HG02885 (cell line): ENCODE results near the gene APRT.

Experiments
- ATAC-seq: cut with Tn5 transposase; IDR thresholded peaks from one replicate; pipeline ENCODE4 v1.9.1; 2021; ENCODE audit warnings: mild to moderate bottlenecking; ENCODE audit not compliant: unreplicated experiment, poor library complexity

Gene APRT

GRCh38 chr16:88809676-88810165, 2.0 kb downstream of the APRT start:
- ATAC-seq, result no peak

GRCh38 chr16:88809068-88809675, 2.6 kb downstream of the APRT start:
- ATAC-seq, result no peak

- ATAC-seq, result no peak
Observed at GRCh38 chr16:88807626-88808453, 3.9 kb downstream of the APRT start.

DNA sequence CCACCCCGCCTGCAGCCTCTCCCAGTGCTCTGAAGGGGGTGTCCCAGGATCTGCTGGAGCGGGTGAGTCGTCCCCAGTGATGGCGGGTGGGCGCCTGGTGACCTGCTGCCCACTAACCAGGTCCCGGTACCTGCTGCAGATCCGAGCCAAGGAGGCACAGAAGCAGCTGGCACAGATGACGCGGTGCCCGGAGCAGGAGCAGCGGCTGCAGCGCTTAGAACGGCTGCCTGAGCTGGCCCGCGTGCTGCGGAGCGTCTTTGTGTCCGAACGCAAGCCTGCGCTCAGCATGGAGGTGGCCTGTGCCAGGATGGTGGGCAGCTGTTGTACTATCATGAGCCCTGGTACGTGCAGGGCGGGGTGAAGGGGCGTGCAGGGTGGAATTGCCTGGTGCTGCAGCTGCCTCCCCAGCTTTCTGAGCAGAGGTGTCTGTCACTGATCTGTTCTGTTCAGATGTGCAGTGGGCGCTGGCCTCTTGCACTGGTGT, 4.5 kb downstream of the APRT start:
- ATAC-seq, result no peak

DNA sequence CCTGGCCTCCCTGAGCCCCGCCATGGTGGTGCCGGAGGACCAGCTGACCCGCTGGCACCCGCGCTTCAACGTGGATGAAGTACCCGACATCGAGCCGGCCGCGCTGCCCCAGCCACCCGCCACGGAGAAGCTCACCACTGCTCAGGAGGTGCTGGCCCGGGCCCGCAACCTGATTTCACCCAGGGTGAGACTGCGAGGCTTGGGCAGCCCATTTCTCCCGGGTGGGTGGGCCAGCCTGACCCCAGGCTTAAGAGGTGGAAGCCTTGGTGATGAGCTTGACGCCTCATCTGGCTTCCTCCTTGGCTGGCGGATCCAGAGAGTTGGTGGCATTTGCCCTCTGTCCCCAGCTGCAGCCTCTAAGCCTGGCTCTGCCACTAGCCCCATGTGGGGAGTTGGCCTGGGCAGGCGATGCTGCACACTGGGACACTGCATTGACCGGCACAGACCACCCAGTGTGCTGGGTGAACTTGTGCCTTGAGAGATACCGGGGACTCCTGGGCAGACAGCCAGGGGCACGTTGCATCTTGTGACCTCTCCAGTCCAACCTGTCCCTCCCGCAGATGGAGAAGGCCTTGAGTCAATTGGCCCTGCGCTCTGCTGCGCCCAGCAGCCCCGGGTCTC, 5.1 kb downstream of the APRT start:
- no peak for ATAC-seq

GRCh38 chr16:88805887-88806393, 5.8 kb downstream of the APRT start:
- ATAC-seq, result no peak

DNA sequence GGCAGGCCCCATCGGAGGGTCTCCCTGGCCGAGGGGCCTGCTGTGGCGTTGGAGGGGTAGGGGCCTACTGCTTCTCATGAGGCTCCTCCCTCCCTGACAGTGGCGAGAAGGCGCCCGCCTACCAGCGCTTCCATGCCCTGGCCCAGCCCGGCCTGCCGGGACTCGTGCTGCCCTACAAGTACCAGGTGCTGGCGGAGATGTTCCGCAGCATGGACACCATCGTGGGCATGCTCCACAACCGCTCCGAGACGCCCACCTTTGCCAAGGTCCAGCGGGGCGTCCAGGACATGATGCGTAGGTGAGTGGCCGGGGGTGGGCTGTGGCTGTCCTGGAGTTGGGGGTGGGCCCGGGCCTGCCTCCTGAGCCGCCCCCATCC, 6.4 kb downstream of the APRT start:
- ATAC-seq, result no peak

- no peak for ATAC-seq
Observed at GRCh38 chr16:88804552-88805339, 7.0 kb downstream of the APRT start.

DNA sequence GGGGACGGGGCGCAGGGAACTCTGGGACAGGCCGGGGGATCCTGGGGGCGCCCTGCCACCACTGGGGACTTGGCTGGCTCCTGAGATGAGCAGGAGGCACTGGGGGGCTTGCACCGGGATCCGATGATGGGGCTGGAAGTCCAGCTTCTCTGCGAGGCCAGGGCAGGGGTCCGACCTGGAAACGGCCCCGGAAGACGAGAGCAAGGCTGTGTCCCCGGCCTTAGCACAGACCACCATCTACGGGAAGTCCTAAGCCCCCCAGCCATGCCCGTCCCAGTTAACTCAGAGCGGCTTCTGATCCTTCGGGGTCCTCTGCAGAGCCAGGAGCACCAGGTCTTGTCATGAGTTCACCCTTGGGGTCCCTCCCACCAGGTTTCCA, 7.6 kb downstream of the APRT start:
- ATAC-seq, result no peak

GRCh38 chr16:88803264-88803987, 8.3 kb downstream of the APRT start, which contains the start of gene CDT1:
Gene CDT1, plus strand, starts transcription at chr16:88803789. Its CDS starts 43 bp downstream, at chr16:88803832.
- ATAC-seq, result peak; percentile 54

DNA sequence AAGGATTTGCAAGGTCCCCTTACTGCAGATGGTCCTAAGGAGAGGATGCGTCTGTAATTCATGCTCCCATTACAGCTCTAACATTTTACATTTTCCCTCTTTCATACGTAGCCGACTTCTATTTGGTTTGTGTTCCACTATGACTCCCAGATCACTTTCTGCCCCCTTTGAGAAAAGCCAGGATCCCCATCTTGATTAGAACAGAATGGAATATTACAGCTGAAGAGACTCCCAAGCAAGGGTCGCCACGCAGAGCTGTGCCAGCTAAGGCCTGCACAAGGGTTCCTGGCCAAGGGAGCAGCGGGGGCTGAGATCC, 11.5 kb downstream of the APRT start:
- no peak for ATAC-seq

- ATAC-seq, result no peak
Observed at GRCh38 chr16:88799569-88800276, 12.0 kb downstream of the APRT start.

DNA sequence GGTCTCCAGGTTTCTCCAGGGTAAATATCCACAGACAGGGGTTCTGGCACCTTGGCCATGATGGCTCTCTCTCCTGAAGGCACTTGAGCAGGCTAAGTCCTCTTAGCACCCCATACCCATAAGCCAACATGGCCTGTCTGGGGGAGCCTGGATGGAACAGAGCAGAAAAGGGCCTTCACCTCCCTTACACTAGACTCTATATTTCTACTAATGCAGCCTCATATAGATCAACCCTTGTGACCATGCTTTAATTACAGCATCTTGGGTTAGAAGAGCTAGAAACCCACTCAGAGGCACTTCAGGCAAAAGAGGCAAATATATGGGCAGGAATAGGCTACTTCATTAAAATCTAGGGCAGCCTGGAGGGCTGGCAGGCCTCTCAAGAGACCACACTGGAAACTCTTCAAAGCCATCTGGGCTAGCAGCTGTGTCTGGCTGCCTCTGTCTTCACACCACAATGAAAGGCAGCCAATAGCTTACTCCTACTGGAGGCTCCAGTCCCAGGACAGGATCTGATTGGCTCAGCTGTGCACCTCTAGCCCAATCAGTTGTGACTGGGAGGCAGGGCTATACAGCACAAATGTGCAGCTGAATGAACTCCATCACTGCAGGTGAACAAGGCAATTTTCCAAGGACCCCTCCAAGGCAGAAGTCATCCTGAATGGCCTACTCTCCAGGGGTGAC, 12.8 kb downstream of the APRT start:
- ATAC-seq, result no peak

GRCh38 chr16:88798073-88798472, 13.7 kb downstream of the APRT start:
- no peak for ATAC-seq

- ATAC-seq, result no peak
Observed at GRCh38 chr16:88796278-88796677, 15.4 kb downstream of the APRT start.

DNA sequence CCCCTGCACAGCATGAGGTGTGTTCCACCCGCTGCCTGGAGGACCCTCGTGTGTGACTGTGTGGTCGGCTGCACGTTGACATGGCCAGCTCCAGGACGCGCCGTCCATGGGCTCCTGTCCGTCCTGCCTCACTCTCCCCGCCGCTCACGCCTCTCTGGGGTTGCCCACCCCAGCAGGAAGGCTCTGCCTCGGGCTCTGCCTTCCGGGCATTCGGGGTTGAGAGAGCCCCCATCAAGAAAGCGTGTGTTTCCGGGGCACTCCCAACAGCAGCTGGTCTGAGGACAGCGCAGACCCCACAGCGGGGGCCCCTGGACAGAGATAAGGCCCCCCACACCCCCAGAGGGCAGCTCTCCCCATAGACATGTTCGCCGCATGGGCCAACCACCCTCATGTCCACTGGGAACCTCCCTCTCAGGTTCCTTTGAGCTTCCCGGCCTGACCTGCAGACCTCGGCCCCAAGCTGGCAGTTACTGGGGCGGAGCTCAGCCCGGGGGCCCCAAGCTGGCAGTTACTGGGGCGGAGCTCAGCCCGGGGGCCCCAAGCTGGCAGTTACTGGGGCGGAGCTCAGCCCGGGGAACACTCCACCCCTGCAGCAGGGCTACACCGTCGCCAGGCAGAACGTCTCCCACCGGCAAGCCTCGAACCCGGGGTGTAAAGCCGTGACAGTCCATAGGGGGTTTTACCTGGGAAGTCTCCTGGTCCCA, 18.3 kb downstream of the APRT start:
- ATAC-seq, result no peak

DNA sequence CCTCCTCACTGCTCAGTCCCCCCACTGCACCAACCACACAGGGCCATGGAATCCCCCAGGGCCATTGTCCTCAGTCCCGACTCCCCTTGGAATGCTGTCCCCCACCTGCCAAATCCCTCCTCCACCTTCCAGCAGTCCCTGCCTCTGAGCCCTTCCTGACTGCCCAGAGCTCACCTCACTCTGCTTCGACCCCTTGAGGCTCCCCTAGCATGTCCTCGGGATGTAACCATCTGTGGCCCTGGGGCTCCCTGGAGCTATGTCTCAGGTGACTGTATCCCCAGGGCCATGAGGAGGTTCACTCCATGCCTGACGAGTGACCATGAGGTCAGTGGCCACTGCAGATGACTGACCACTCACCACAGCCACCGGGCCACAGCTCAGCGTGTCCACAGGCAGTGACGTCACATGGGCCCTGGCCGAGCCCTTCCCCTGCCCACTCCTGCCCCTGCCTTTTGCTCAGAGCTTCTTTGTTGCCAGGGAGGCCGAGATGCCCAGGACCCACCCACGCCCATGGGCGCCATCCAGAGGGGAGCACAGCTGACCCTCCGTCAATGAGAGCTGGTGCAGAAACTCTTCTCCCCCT, 19.0 kb downstream of the APRT start:
- no peak for ATAC-seq
